Mucosa of stomach (tissue), 1 donor: Measurements from ENCODE around the gene LRP1B.
"Not testable (repeated sequence)": the region's sequence is repeated elsewhere in the genome, so short reads cannot be mapped to it uniquely, and the experiment has no call there.

Experiments used
- H3K27me3 ChIP-seq: one replicate; pipeline ENCODE4 v1.7.0; 2013; ENCODE audit warnings: mild to moderate bottlenecking, low read length; ENCODE audit not compliant: control insufficient read depth, insufficient read depth
- H3K36me3 ChIP-seq: one replicate; pipeline ENCODE4 v1.7.0; 2013; ENCODE audit warnings: low read length; ENCODE audit not compliant: control insufficient read depth, insufficient read depth
- H3K4me1 ChIP-seq: one replicate; pipeline ENCODE4 v1.7.0; 2013; ENCODE audit warnings: mild to moderate bottlenecking, low read length; ENCODE audit not compliant: control insufficient read depth, insufficient read depth
- H3K4me3 ChIP-seq: one replicate; pipeline ENCODE4 v1.7.0; 2013; ENCODE audit warnings: low read length
- H3K9ac ChIP-seq: one replicate; pipeline ENCODE4 v1.7.0; 2013; ENCODE audit warnings: mild to moderate bottlenecking, low read length, moderate library complexity
- H3K9me3 ChIP-seq: one replicate; pipeline ENCODE4 v1.7.0; 2013; ENCODE audit warnings: mild to moderate bottlenecking, low read length, moderate library complexity; ENCODE audit not compliant: control insufficient read depth
- donor health status: Pancreatic carcinoma.

The LRP1B gene

DNA sequence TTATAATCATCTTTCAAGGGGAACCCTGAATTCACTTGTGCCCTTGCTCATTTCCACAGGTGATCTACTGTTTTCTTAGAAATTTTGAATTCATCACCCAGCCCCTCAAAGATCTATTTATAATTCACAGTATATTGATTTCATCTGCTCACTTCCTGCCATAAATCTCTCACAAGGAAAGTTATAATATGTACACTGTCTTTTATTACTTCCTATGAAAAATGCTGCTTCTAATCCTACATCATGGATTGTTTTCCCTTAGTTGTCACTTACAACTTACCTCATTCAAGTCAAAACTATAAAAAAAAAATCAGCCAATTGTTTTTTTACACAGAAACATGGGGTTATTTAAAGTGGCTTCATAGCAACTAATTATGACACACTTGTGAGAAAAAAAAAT is 1443.0 kb downstream of the LRP1B start:
- no peak overlapping the region for H3K4me3 ChIP-seq
- no peaks in the 10 kb centered on the region for H3K36me3 ChIP-seq
- H3K4me1 ChIP-seq = no peaks in the 10 kb centered on the region
- H3K9ac ChIP-seq = no peak overlapping the region
- H3K9me3 ChIP-seq = no peaks in the 10 kb centered on the region
- no peaks in the 10 kb centered on the region for H3K27me3 ChIP-seq

GRCh38 chr2:140683658-140684057 is 1447.2 kb downstream of the LRP1B start:
- no peaks in the 10 kb centered on the region for H3K4me1 ChIP-seq
- H3K27me3 ChIP-seq = no peaks in the 10 kb centered on the region
- H3K9ac ChIP-seq = no peak overlapping the region
- H3K36me3 ChIP-seq = no peaks in the 10 kb centered on the region
- H3K9me3 ChIP-seq = no peaks in the 10 kb centered on the region
- no peak overlapping the region for H3K4me3 ChIP-seq

DNA sequence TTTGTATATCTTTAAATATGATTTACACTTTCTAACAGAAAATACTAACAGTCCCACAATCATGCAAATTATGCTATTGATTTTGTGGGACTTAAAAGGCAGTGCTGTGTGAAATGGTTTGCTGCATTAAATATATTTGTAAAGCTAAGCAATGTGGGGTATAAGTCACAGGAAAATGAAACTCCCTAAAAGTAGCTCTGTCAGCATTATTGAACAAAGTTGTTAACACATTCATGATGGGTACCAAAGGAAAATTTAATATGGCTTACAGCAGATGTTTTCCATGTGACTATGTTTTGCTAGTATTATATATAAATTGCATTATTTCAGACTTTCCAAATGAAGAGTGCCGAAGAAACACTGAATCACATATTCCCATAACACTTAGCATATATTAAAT is 1450.0 kb downstream of the LRP1B start:
- Histone ChIP-seq H3K9ac (no peak overlapping the region), H3K36me3 (no peaks in the 10 kb centered on the region), H3K27me3 (no peaks in the 10 kb centered on the region), H3K4me1 (peaks cover 4% of the 10 kb centered on the region), H3K9me3 (no peaks in the 10 kb centered on the region), H3K4me3 (no peak overlapping the region)

DNA sequence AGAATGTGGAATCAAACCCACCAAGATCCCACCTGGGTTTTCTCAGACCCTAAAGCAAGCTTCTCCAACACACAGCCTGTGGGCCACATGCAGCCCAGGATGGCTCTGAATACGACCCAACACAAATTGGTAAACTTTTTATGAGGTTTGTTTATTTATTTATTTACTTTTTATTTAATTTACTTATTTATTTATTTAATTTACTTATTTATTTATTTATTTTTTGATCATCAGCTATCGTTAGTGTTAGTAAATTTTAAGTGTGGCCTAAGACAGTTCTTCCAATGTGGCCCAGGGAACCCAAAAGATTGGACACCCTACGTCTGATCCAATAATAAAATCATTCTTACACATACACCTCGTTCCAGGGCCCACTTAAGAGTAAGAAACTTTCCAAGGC is 1451.1 kb downstream of the LRP1B start:
- H3K4me1 ChIP-seq = peaks cover 4% of the 10 kb centered on the region
- no peaks in the 10 kb centered on the region for H3K9me3 ChIP-seq
- H3K27me3 ChIP-seq = no peaks in the 10 kb centered on the region
- H3K36me3 ChIP-seq = no peaks in the 10 kb centered on the region
- H3K9ac ChIP-seq = no peak overlapping the region
- no peak overlapping the region for H3K4me3 ChIP-seq

DNA sequence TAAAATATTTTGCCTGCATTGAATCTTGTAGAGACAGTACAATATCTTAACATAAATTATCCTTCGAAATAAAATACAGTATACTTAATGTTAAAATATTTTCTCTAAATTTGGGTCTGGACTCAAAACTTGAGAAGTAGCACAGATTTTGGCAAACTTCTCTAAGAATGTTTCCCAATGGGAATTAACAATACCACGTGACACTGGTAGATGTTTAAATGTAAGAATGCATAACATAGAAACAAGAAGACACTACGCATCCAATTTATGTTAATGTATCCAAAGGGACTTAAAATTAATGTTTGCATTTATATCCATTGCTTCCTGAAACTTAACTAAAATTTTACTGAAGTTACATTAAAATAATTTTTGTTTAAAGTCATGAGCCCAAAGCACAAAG is 1460.9 kb downstream of the LRP1B start:
- Histone ChIP-seq H3K36me3 (no peaks in the 10 kb centered on the region), H3K27me3 (no peaks in the 10 kb centered on the region), H3K9me3 (no peaks in the 10 kb centered on the region), H3K9ac (no peak overlapping the region), H3K4me1 (no peaks in the 10 kb centered on the region), H3K4me3 (no peak overlapping the region)

DNA sequence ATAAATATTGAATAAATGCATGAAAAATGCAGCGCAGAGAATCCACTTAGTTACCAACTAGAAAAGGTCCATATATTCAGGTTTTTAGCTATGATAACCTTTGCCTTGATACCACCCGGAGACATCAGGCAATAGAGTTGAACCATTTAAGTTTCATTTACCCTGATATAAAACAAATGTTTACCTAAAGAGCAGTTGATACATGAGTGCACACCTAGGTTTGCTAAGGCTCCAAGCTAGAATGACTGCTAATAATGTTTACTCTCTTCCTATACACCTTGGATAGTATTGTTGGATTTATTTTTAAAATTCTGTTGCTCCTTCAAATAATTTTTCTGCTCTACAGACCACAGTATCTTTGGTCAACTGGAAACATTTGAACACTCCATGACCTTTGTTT is 1463.6 kb downstream of the LRP1B start:
- Histone ChIP-seq H3K36me3 (no peaks in the 10 kb centered on the region), H3K9ac (no peak overlapping the region), H3K4me1 (no peaks in the 10 kb centered on the region), H3K9me3 (no peaks in the 10 kb centered on the region), H3K4me3 (no peak overlapping the region), H3K27me3 (no peaks in the 10 kb centered on the region)

DNA sequence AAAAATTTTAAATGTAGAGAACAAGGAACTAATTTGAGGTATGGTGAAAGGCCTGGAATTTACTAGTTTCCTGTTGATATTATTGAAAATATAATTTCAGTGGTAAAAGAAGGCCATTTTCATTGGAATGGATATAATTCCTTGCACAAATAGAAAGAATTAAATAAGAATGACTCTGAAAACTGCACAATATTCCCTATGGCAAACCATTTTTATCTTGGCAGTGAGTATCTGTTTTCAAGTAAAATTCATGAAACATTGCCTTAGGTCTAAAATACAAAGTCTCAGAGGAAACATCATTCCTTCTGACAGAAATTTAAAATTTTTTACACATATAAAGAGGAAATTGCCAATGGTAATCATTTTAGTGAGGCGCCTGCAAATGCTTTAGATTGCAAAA is 1468.3 kb downstream of the LRP1B start:
- no peaks in the 10 kb centered on the region for H3K4me1 ChIP-seq
- H3K36me3 ChIP-seq = no peaks in the 10 kb centered on the region
- H3K27me3 ChIP-seq = no peaks in the 10 kb centered on the region
- H3K9ac ChIP-seq = no peak overlapping the region
- H3K4me3 ChIP-seq = no peak overlapping the region
- H3K9me3 ChIP-seq = no peaks in the 10 kb centered on the region

GRCh38 chr2:140658760-140659692 is 1471.8 kb downstream of the LRP1B start:
- Histone ChIP-seq H3K4me1 (no peaks in the 10 kb centered on the region), H3K27me3 (no peaks in the 10 kb centered on the region)

GRCh38 chr2:140657657-140658056 is 1473.2 kb downstream of the LRP1B start:
- no peaks in the 10 kb centered on the region for H3K4me1 ChIP-seq
- no peaks in the 10 kb centered on the region for H3K36me3 ChIP-seq
- H3K9me3 ChIP-seq = no peaks in the 10 kb centered on the region
- H3K27me3 ChIP-seq = no peaks in the 10 kb centered on the region
- H3K4me3 ChIP-seq = no peak overlapping the region
- H3K9ac ChIP-seq = no peak overlapping the region

More at GRCh38 chr2:140658760-140659692, 1471.8 kb downstream of the LRP1B start:
- Histone ChIP-seq H3K36me3 (no peaks in the 10 kb centered on the region), H3K9ac (no peak overlapping the region), H3K4me3 (no peak overlapping the region), H3K9me3 (no peaks in the 10 kb centered on the region)

- H3K36me3 ChIP-seq = no peaks in the 10 kb centered on the region
- H3K9ac ChIP-seq = no peak overlapping the region
- no peaks in the 10 kb centered on the region for H3K27me3 ChIP-seq
- H3K4me1 ChIP-seq = no peaks in the 10 kb centered on the region
- H3K9me3 ChIP-seq = no peaks in the 10 kb centered on the region
- H3K4me3 ChIP-seq = no peak overlapping the region
These were observed 1476.3 kb downstream of the LRP1B start for GRCh38 chr2:140654565-140654964.

GRCh38 chr2:140650825-140651224 is 1480.0 kb downstream of the LRP1B start:
- H3K27me3 ChIP-seq = no peaks in the 10 kb centered on the region
- no peaks in the 10 kb centered on the region for H3K9me3 ChIP-seq

GRCh38 chr2:140650134-140650533 is 1480.7 kb downstream of the LRP1B start:
- H3K4me3 ChIP-seq, H3K9me3 ChIP-seq, H3K9ac ChIP-seq, H3K36me3 ChIP-seq, H3K27me3 ChIP-seq, H3K4me1 ChIP-seq: not testable (repeated sequence)

More at GRCh38 chr2:140650825-140651224, 1480.0 kb downstream of the LRP1B start:
- no peak overlapping the region for H3K4me3 ChIP-seq
- H3K36me3 ChIP-seq = no peaks in the 10 kb centered on the region
- H3K9ac ChIP-seq = no peak overlapping the region
- no peaks in the 10 kb centered on the region for H3K4me1 ChIP-seq
